Esophagus squamous epithelium (tissue), 5 donors: ENCODE data around the gene RHOXF2B. TPM values are rescaled to one million over a fixed set of nuclear protein-coding genes. Genes with fewer than 3 reads are reported as not detected.
"Not testable (repeated sequence)": the region's sequence is repeated elsewhere in the genome, so short reads cannot be mapped to it uniquely, and the experiment has no call there.

Experiments
- DNase-seq: peaks from one replicate; lab custom pipeline; 2025; lab: John Stamatoyannopoulos, UW
- H3K27ac ChIP-seq, 4 donors: fragments of 200-600 bp; sonication (generic); one replicate each; pipeline ENCODE4 v1.5.1; 2016 to 2019; ENCODE audit warnings: mild to moderate bottlenecking in 1 of 4
- H3K27me3 ChIP-seq, 4 donors: fragments of 200-600 bp; sonication (generic); 1 replicate in 3 of 4; 2 replicates in 1 of 4; pipeline versions ENCODE4 v1.5.1 to v1.6.0; 2017 to 2021; ENCODE audit warnings: antibody characterized with exemption in 1 of 4
- H3K36me3 ChIP-seq, 3 donors: fragments of 200-600 bp; sonication (generic); one replicate each; pipeline ENCODE4 v1.5.1; 2016 to 2019
- H3K4me1 ChIP-seq, 3 donors: fragments of 200-600 bp; sonication (generic); one replicate each; pipeline ENCODE4 v1.5.1; 2017 to 2019
- H3K4me3 ChIP-seq, 4 donors: fragments of 200-600 bp; sonication (generic); 1 replicate in 3 of 4; 2 replicates in 1 of 4; pipeline ENCODE4 v1.5.1; 2016 to 2019; ENCODE audit warnings: mild to moderate bottlenecking in 2 of 4, moderate library complexity in 1 of 4
- H3K9me3 ChIP-seq, 3 donors: fragments of 200-600 bp; sonication (generic); one replicate each; pipeline ENCODE4 v1.5.1; 2016 to 2019
- POLR2A ChIP-seq, 4 donors: fragments of 450-650 bp; IDR thresholded peaks; one replicate each; pipeline ENCODE4 v1.6.1; 2017; ENCODE audit warnings: antibody characterized with exemption in 4 of 4, mild to moderate bottlenecking in 4 of 4, moderate library complexity in 3 of 4
- WGBS, 2 donors: methylation state at CpG; one replicate each; pipeline ENCODE4 v1.1.5; 2018; 5-methylcytosine and 5-hydroxymethylcytosine counted together
- intact Hi-C: fragments of 100-400 bp; cut with DNase I; formaldehyde crosslinking; loops from one replicate; pipeline ENCODE4 v1.15.0; 2022
- total RNA-seq, 4 donors: library from RNA; depleted of rRNA; stranded (reverse); fragments of >200 nt; gene quantifications; one replicate each; pipeline ENCODE4 v1.1.0, GENCODE V29; 2016
- TF ChIP-seq, protein P1 (sequence below), 6 experiments: fragments of 450-650 bp in 4 of 6; fragments of 200-600 bp in 2 of 6; sonication (generic) in 2 of 6; IDR thresholded peaks; one replicate each; pipeline ENCODE4 v1.5.1; 2016 to 2019; ENCODE audit warnings: antibody characterized with exemption in 6 of 6, mild to moderate bottlenecking in 4 of 6, moderate library complexity in 4 of 6
- donor health status: DM: yes; HTN: yes; CAD: no.

RHOXF2B gene
- total RNA-seq = not detected

GRCh38 chrX:120077590-120077989 is at the start of gene RHOXF2B:
Gene RHOXF2B, minus strand, starts transcription at chrX:120077690. Its CDS starts 138 bp downstream, at chrX:120077552.
- H3K27ac ChIP-seq, H3K9me3 ChIP-seq, H3K4me1 ChIP-seq, H3K27me3 ChIP-seq, H3K4me3 ChIP-seq, H3K36me3 ChIP-seq, intact Hi-C loops, DNase-seq: not testable (repeated sequence)
- WGBS, 2 donors = no CpG with 5 or more reads among the region's 15 CpGs

- H3K27me3 ChIP-seq = no peaks in the 10 kb centered on the region
- 92% methylated on average over 2 of the region's 3 CpGs; no CpG with 5 or more reads in 1 of the 2 donors for WGBS, 2 donors
- no peaks in the 10 kb centered on the region for H3K36me3 ChIP-seq
- H3K4me3 ChIP-seq = no peak overlapping the region
- TF ChIP-seq, protein P1, sequence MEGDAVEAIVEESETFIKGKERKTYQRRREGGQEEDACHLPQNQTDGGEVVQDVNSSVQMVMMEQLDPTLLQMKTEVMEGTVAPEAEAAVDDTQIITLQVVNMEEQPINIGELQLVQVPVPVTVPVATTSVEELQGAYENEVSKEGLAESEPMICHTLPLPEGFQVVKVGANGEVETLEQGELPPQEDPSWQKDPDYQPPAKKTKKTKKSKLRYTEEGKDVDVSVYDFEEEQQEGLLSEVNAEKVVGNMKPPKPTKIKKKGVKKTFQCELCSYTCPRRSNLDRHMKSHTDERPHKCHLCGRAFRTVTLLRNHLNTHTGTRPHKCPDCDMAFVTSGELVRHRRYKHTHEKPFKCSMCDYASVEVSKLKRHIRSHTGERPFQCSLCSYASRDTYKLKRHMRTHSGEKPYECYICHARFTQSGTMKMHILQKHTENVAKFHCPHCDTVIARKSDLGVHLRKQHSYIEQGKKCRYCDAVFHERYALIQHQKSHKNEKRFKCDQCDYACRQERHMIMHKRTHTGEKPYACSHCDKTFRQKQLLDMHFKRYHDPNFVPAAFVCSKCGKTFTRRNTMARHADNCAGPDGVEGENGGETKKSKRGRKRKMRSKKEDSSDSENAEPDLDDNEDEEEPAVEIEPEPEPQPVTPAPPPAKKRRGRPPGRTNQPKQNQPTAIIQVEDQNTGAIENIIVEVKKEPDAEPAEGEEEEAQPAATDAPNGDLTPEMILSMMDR (IDR thresholded peaks at IDR 0.05) = no peak
- TF ChIP-seq POLR2A (IDR thresholded peaks at IDR 0.05) = no peak
- H3K4me1 ChIP-seq = no peaks in the 10 kb centered on the region
- no peak for DNase-seq
- H3K27ac ChIP-seq = no peak overlapping the region
- no peaks in the 10 kb centered on the region for H3K9me3 ChIP-seq
- intact Hi-C loops = no loop called here
Observed at GRCh38 chrX:120125444-120125843, 48.0 kb upstream of the RHOXF2B start.

DNA sequence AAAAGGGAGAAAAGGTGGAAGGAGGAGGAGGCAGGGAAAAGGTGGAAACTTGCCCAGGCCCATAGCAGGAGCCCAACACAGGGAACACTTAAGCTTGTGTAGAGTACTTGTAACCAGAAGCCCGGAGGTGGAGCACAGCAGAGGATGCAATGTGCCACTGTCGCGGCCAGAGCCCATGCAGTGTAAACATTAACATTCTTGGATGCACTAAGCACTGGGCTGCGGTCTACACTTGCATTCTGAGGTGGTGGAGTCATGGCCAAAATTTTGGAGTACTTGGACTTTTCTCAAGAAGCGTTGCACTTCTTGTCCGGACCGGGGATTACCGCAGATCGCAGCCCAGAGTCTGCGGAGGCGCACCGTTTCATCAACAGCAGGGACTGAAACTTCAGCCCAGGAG is 42.7 kb upstream of the RHOXF2B start:
- 63% methylated on average over 4 of the region's 12 CpGs; no CpG with 5 or more reads in 1 of the 2 donors for WGBS, 2 donors
- intact Hi-C loops = no loop called here
- Histone ChIP-seq H3K27ac (no peak overlapping the region), H3K9me3 (no peaks in the 10 kb centered on the region), H3K4me3 (no peak overlapping the region), H3K27me3 (no peaks in the 10 kb centered on the region), H3K36me3 (no peaks in the 10 kb centered on the region), H3K4me1 (no peaks in the 10 kb centered on the region)
- DNase-seq = no peak
- no peak for TF ChIP-seq POLR2A (IDR thresholded peaks at IDR 0.05)
- TF ChIP-seq, protein P1 (IDR thresholded peaks at IDR 0.05) = no peak

- TF ChIP-seq, protein P1 (IDR thresholded peaks at IDR 0.05) = no peak
- no peak for TF ChIP-seq POLR2A (IDR thresholded peaks at IDR 0.05)
- no peaks in the 10 kb centered on the region for H3K36me3 ChIP-seq
- H3K27ac ChIP-seq = no peak within 1 kb of the TSS
- no peak for DNase-seq
- no peak within 1 kb of the TSS for H3K4me3 ChIP-seq
- H3K9me3 ChIP-seq = no peaks in the 10 kb centered on the region
- no peaks in the 10 kb centered on the region for H3K4me1 ChIP-seq
- H3K27me3 ChIP-seq = no peaks in the 10 kb centered on the region
- intact Hi-C loops = no loop called here
- WGBS, 2 donors = 97 to 100% methylated on average over 3 to 4 of the region's 35 CpGs
Observed at GRCh38 chrX:120115438-120115963, 38.0 kb upstream of the RHOXF2B start, which contains the start of gene RHOXF1. Gene RHOXF1, minus strand, starts transcription at chrX:120115913. Its CDS starts 51 bp downstream, at chrX:120115862.

GRCh38 chrX:120111611-120112010 is 34.1 kb upstream of the RHOXF2B start:
- DNase-seq = no peak
- intact Hi-C loops = no loop called here
- H3K27ac ChIP-seq = no peak overlapping the region

More at GRCh38 chrX:120111611-120112010, 34.1 kb upstream of the RHOXF2B start:
- no peak for TF ChIP-seq POLR2A (IDR thresholded peaks at IDR 0.05)
- TF ChIP-seq, protein P1 (IDR thresholded peaks at IDR 0.05) = no peak
- H3K36me3 ChIP-seq = no peaks in the 10 kb centered on the region
- H3K9me3 ChIP-seq = no peaks in the 10 kb centered on the region
- no peak overlapping the region for H3K4me3 ChIP-seq
- H3K4me1 ChIP-seq = no peaks in the 10 kb centered on the region
- H3K27me3 ChIP-seq = no peaks in the 10 kb centered on the region
